Upper lobe of right lung (tissue), 1 donor: ENCODE data around the gene ACTG1. TPM values are rescaled to one million over a fixed set of nuclear protein-coding genes. Genes with fewer than 3 reads are reported as not detected.
A peak's percentile ranks its signal among the peaks of the same experiment; 100 is the strongest.

ENCODE experiments used
- ATAC-seq: fragments of 200-7000 bp; cut with Tn5 transposase; one replicate; pipeline ENCODE4 v1.9.1; 2020; ENCODE audit warnings: mild to moderate bottlenecking, moderate library complexity
- DNase-seq: peaks from one replicate; pipeline ENCODE4 v3.0.0-alpha.2; 2020
- H3K27ac ChIP-seq: fragments of 200-600 bp; one replicate; pipeline ENCODE4 v1.8.0; 2022
- H3K27me3 ChIP-seq: fragments of 200-600 bp; one replicate; pipeline ENCODE4 v1.8.0; 2022; ENCODE audit warnings: mild to moderate bottlenecking
- H3K36me3 ChIP-seq: fragments of 200-600 bp; one replicate; pipeline ENCODE4 v1.8.0; 2022
- H3K4me1 ChIP-seq: fragments of 200-600 bp; one replicate; pipeline ENCODE4 v1.8.0; 2022
- H3K4me3 ChIP-seq: fragments of 200-600 bp; one replicate; pipeline ENCODE4 v1.8.0; 2022; ENCODE audit warnings: mild to moderate bottlenecking
- H3K9me3 ChIP-seq: fragments of 200-600 bp; one replicate; pipeline ENCODE4 v1.8.0; 2022
- intact Hi-C: fragments of 100-400 bp; cut with DNase I; formaldehyde crosslinking; loops from one replicate; pipeline ENCODE4 v1.11.0; 2022
- total RNA-seq: library from RNA; stranded (reverse); fragmentation: NEBNext Ultra II Directional; extraction: Animal tissue kit (Norgen Biotek cat#: 25700); gene quantifications from one replicate; pipeline ENCODE4 v1.2.1, GENCODE V29; 2021
- TF ChIP-seq, protein P1 (sequence below): fragments of 200-600 bp; IDR thresholded peaks from one replicate; pipeline ENCODE4 v1.8.0; 2022; ENCODE audit warnings: antibody characterized with exemption
- donor health status: DM: no; HTN: yes; CAD: no; lungs with severe emphysema.

The ACTG1 gene
- total RNA-seq, 1 donor from 2014 or later = 2,193 TPM

- ATAC-seq = peak; percentile 90
- TF ChIP-seq, protein P1, sequence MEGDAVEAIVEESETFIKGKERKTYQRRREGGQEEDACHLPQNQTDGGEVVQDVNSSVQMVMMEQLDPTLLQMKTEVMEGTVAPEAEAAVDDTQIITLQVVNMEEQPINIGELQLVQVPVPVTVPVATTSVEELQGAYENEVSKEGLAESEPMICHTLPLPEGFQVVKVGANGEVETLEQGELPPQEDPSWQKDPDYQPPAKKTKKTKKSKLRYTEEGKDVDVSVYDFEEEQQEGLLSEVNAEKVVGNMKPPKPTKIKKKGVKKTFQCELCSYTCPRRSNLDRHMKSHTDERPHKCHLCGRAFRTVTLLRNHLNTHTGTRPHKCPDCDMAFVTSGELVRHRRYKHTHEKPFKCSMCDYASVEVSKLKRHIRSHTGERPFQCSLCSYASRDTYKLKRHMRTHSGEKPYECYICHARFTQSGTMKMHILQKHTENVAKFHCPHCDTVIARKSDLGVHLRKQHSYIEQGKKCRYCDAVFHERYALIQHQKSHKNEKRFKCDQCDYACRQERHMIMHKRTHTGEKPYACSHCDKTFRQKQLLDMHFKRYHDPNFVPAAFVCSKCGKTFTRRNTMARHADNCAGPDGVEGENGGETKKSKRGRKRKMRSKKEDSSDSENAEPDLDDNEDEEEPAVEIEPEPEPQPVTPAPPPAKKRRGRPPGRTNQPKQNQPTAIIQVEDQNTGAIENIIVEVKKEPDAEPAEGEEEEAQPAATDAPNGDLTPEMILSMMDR = peak; percentile 99
Observed at GRCh38 chr17:81484195-81484979, 28.2 kb downstream of the ACTG1 start.

GRCh38 chr17:81483862-81484194 is 28.8 kb downstream of the ACTG1 start:
- TF ChIP-seq, protein P1 = no peak
- Histone ChIP-seq H3K36me3 (no peaks in the 10 kb centered on the region), H3K4me3 (peak overlapping the region; percentile 39), H3K4me1 (peaks cover 23% of the 10 kb centered on the region), H3K27ac (no peak overlapping the region), H3K9me3 (no peaks in the 10 kb centered on the region), H3K27me3 (no peaks in the 10 kb centered on the region)
- intact Hi-C loops = loop anchor here (5.0 to 10.0 kb wide), 2 partner anchors 82 to 229 kb away; no protein-coding TSS in a partner anchor
- ATAC-seq (no peak), DNase-seq (no peak)

More at GRCh38 chr17:81484195-81484979, 28.2 kb downstream of the ACTG1 start:
- DNase-seq = peak; percentile 95
- Histone ChIP-seq H3K27ac (no peak overlapping the region), H3K36me3 (no peaks in the 10 kb centered on the region), H3K27me3 (no peaks in the 10 kb centered on the region), H3K4me3 (peak overlapping the region; percentile 39), H3K4me1 (peaks cover 23% of the 10 kb centered on the region), H3K9me3 (no peaks in the 10 kb centered on the region)
- intact Hi-C loops = loop anchor here (5.0 to 10.0 kb wide), 2 partner anchors 82 to 230 kb away; no protein-coding TSS in a partner anchor

GRCh38 chr17:81483085-81483861 is 29.3 kb downstream of the ACTG1 start:
- DNase-seq (no peak), ATAC-seq (no peak)
- Histone ChIP-seq H3K4me1 (peaks cover 19% of the 10 kb centered on the region), H3K4me3 (peak overlapping the region; percentile 39), H3K9me3 (no peaks in the 10 kb centered on the region), H3K36me3 (no peaks in the 10 kb centered on the region), H3K27me3 (no peaks in the 10 kb centered on the region), H3K27ac (no peak overlapping the region)
- intact Hi-C loops = loop anchor here (5.0 to 10.0 kb wide), 2 partner anchors 81 to 228 kb away; no protein-coding TSS in a partner anchor
- TF ChIP-seq, protein P1 = no peak

DNA sequence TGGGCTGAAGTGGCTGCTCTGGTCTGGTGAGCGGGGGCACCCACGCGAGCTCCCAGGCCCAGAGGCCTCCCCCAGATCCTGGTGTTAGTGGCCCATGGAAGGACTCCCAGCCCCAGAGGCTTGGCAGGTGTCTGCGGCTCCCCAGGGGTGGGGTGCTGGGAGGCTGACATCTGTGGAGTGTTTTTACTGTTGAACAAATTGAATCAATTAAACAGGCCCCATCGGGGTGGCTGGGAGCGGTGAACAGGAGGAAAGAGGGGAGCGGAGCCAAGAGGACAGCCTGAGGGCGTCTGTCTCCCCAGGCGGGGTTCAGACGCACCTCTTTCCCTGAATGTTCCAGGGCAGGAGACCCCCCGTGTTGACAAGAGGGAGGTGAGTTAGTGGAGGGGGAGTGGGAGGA is 29.9 kb downstream of the ACTG1 start:
- H3K9me3 ChIP-seq = no peaks in the 10 kb centered on the region
- TF ChIP-seq, protein P1 = no peak
- H3K4me1 ChIP-seq = peaks cover 18% of the 10 kb centered on the region
- no peak for DNase-seq
- intact Hi-C loops = loop anchor here (5.0 to 10.0 kb wide), 2 partner anchors 80 to 228 kb away; no protein-coding TSS in a partner anchor
- no peak for ATAC-seq
- H3K27me3 ChIP-seq = no peaks in the 10 kb centered on the region
- no peak overlapping the region for H3K27ac ChIP-seq
- no peaks in the 10 kb centered on the region for H3K36me3 ChIP-seq
- H3K4me3 ChIP-seq = no peak overlapping the region

DNA sequence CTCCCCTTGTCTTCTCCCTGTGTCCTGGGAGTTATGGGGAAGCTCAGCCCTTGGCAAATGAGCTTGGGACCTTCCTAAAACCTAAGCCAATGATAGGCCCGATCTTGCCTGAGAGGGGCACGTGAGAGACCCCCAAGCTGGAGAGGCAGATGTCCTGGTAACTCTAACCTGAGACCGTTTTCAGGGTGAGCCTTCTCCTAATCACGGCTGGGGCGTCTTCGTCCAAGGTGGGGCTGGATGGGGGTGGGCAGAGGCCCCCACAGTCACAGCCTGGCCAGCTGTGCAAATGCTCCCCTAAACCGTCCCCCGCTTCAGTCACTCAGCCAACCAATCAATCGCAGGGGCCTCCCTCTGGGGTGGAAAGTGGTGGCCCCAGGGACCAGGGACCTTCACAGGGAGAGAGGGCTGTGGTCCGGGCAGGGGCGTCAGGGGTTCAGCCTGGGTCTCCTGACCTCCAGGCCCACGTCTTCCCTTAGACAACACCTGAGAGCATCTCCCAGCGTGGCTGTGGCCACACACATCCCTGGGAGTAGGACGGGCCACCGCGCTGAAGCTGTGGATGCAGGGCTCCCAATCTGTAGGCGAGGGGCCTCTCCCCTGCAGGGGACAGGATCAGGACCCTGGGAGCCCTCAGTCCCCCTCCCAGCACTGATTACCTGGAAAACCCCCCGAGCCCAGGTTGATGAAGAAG is 30.6 kb downstream of the ACTG1 start:
- H3K36me3 ChIP-seq = no peaks in the 10 kb centered on the region

More for the DNA sequence above, 30.6 kb downstream of the ACTG1 start:
- H3K27ac ChIP-seq = no peak overlapping the region
- peaks cover 18% of the 10 kb centered on the region for H3K4me1 ChIP-seq
- H3K4me3 ChIP-seq = peak overlapping the region; percentile 49
- no peaks in the 10 kb centered on the region for H3K27me3 ChIP-seq
- DNase-seq (no peak), ATAC-seq (no peak)
- H3K9me3 ChIP-seq = no peaks in the 10 kb centered on the region
- TF ChIP-seq, protein P1 = no peak
- intact Hi-C loops = loop anchor here (5.0 to 10.0 kb wide), 2 partner anchors 80 to 227 kb away; no protein-coding TSS in a partner anchor
